Activated CD8-positive, alpha-beta memory T cell treated with anti-CD3 and anti-CD28 coated beads, Interleukin-2, amount 10 ng/mL, durations not matched to agents 7 days and 5 days (primary cell): ENCODE results near the gene STAP1. TPM values are rescaled to one million over a fixed set of nuclear protein-coding genes. Genes with fewer than 3 reads are reported as not detected.
"Not testable (repeated sequence)": the region's sequence is repeated elsewhere in the genome, so short reads cannot be mapped to it uniquely, and the experiment has no call there.

Experiments
- ATAC-seq: fragments of 150-1000 bp; cut with Tn5 transposase; one replicate; pipeline ENCODE4 v1.10.0; 2021; ENCODE audit warnings: moderate library complexity
- CTCF ChIA-PET: fragments of 350-600 bp; sonication (Branson Sonifier 250); formaldehyde crosslinking; loops from one replicate; lab custom pipeline; 2021; ENCODE audit warnings: antibody characterized with exemption; lab: Charles Lee
- DNase-seq: peaks from one replicate; pipeline ENCODE4 v3.0.0-alpha.2; 2020
- H3K27ac Mint-ChIP-seq: one replicate; pipeline ENCODE4 v1.8.0; 2021; ENCODE audit warnings: mild to moderate bottlenecking, mixed read lengths
- H3K27me3 Mint-ChIP-seq: one replicate; pipeline ENCODE4 v1.8.0; 2021; ENCODE audit warnings: mixed read lengths
- H3K36me3 Mint-ChIP-seq: one replicate; pipeline ENCODE4 v1.8.0; 2021; ENCODE audit warnings: mild to moderate bottlenecking, mixed read lengths
- H3K4me1 Mint-ChIP-seq: one replicate; pipeline ENCODE4 v1.8.0; 2021; ENCODE audit warnings: mixed read lengths
- H3K4me3 Mint-ChIP-seq: one replicate; pipeline ENCODE4 v1.8.0; 2021; ENCODE audit warnings: mild to moderate bottlenecking, moderate library complexity, mixed read lengths
- H3K9me3 Mint-ChIP-seq: one replicate; pipeline ENCODE4 v1.8.0; 2022; ENCODE audit warnings: low read depth, mixed read lengths
- total RNA-seq, 2 experiments: library from RNA; stranded (reverse); gene quantifications; one replicate each; pipeline ENCODE4 v1.2.3, GENCODE V29; 2021

Gene STAP1
- 10 to 100 TPM; 29.1 to 32.4 TPM for total RNA-seq

DNA sequence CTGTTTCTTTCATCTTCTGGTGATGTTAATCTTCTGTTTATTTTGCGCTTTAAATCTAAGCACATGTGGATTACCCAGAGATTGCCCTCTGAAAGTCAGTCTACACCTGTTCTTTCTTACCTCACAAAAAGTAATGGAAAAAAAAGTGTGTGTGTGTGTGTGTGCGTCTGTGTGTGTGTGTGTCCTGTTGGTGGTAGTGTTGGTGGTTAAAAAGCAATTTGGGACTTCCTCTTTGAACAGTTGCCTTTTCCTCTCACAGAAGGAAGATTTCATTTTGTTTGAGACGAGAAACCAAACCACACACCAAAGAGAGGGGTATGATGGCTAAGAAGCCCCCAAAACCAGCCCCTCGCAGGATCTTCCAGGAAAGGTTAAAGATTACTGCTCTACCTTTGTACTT, at the start of gene STAP1:
STAP1 (plus strand) TSS at position 235 of the 400 bp plus-strand sequence; CDS start at position 318, 83 bp downstream.
- peak within 1 kb of the TSS; percentile 91 for H3K27ac Mint-ChIP-seq
- no peaks in the 10 kb centered on the region for H3K9me3 Mint-ChIP-seq
- peaks cover 22% of the 10 kb centered on the region for H3K36me3 Mint-ChIP-seq
- peaks cover 33% of the 10 kb centered on the region for H3K4me1 Mint-ChIP-seq
- peak; percentile 60 for DNase-seq
- H3K27me3 Mint-ChIP-seq: no peaks in the 10 kb centered on the region
- H3K4me3 Mint-ChIP-seq: peak within 1 kb of the TSS; percentile 89
- CTCF ChIA-PET: interaction anchor here (0.9 kb wide), 1 partner anchor 142 kb away, joined by 4 read pairs; the partner anchor contains the start of gene UBA6
- peak; percentile 75 for ATAC-seq

- Mint-ChIP-seq H3K27ac (no peak overlapping the region), H3K27me3 (no peaks in the 10 kb centered on the region), H3K4me3 (no peak overlapping the region), H3K4me1 (peaks cover 5% of the 10 kb centered on the region), H3K9me3 (no peaks in the 10 kb centered on the region), H3K36me3 (peaks cover 57% of the 10 kb centered on the region)
- no peak for DNase-seq
- no peak for ATAC-seq
- CTCF ChIA-PET: no interaction called here
These were observed 46.0 kb upstream of the STAP1 start for GRCh38 chr4:67512501-67512900.

DNA sequence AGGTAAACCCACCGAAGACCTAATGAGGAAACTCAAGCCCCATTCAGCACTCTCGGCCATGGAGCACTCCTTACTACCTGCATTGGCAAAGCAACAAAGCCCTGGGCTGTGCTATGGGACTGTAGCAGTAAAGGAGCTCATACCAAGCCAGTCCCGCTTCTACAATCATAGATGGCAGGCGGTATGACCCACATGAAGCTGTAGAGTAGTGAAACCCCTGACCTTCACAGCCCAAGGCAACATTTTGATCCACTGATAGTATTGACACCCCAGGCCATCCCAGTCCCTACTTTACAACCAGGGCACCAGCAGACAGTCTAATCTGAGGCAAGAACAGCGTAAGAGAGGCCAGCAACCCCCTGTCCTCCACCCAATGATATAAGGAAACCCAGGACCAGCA, 38.4 kb upstream of the STAP1 start:
- no peak overlapping the region for H3K27ac Mint-ChIP-seq
- ATAC-seq (no peak), DNase-seq (no peak)
- CTCF ChIA-PET: no interaction called here
- peaks cover 60% of the 10 kb centered on the region for H3K36me3 Mint-ChIP-seq
- H3K9me3 Mint-ChIP-seq: peaks cover 3% of the 10 kb centered on the region
- H3K4me1 Mint-ChIP-seq: peaks cover 38% of the 10 kb centered on the region
- H3K27me3 Mint-ChIP-seq: no peaks in the 10 kb centered on the region
- H3K4me3 Mint-ChIP-seq: no peak overlapping the region

- ATAC-seq (peak; percentile 48), DNase-seq (no peak)
- Mint-ChIP-seq H3K4me1 (peaks cover 47% of the 10 kb centered on the region), H3K9me3 (peaks cover 3% of the 10 kb centered on the region), H3K27ac (no peak overlapping the region), H3K4me3 (no peak overlapping the region), H3K36me3 (peaks cover 66% of the 10 kb centered on the region), H3K27me3 (no peaks in the 10 kb centered on the region)
- CTCF ChIA-PET: no interaction called here
These were observed 37.0 kb upstream of the STAP1 start for GRCh38 chr4:67521506-67521905.

GRCh38 chr4:67522230-67522629, 36.3 kb upstream of the STAP1 start:
- Mint-ChIP-seq H3K4me1 (peaks cover 52% of the 10 kb centered on the region), H3K9me3 (peaks cover 3% of the 10 kb centered on the region), H3K4me3 (no peak overlapping the region), H3K27ac (peak overlapping the region; percentile 72), H3K36me3 (peaks cover 71% of the 10 kb centered on the region), H3K27me3 (no peaks in the 10 kb centered on the region)
- DNase-seq (no peak), ATAC-seq (no peak)
- CTCF ChIA-PET: no interaction called here

- H3K27me3 Mint-ChIP-seq: no peaks in the 10 kb centered on the region
- peaks cover 75% of the 10 kb centered on the region for H3K36me3 Mint-ChIP-seq
- peak overlapping the region; percentile 8 for H3K4me3 Mint-ChIP-seq
- peaks cover 3% of the 10 kb centered on the region for H3K9me3 Mint-ChIP-seq
- peak overlapping the region; percentile 89 for H3K27ac Mint-ChIP-seq
- H3K4me1 Mint-ChIP-seq: peaks cover 52% of the 10 kb centered on the region
- CTCF ChIA-PET: interaction anchor here (0.5 kb wide), 1 partner anchor 89 kb away, joined by 3 read pairs; no protein-coding TSS in a partner anchor
- DNase-seq: no peak
- peak; percentile 90 for ATAC-seq
These were observed 35.5 kb upstream of the STAP1 start for GRCh38 chr4:67522851-67523671.

DNA sequence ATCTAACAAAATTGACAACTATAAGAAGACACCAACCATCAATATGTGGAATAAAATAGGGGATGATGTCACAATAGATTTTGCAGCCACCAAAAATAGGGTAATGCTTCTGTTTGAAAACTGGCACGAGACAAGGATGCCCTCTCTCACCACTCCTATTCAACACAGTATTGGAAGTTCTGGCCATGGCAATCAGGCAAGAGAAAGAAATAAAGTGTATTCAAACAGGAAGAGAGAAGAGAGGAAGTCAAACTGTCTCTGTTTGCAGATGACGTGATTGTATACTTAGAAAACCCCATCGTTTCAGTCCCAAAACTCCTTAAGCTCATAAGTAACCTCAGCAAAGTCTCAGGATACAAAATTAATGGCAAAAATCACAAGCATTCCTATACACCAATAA, 34.4 kb upstream of the STAP1 start:
- H3K27me3 Mint-ChIP-seq, H3K4me3 Mint-ChIP-seq, H3K9me3 Mint-ChIP-seq, DNase-seq, ATAC-seq, CTCF ChIA-PET: not testable (repeated sequence)
- Mint-ChIP-seq H3K4me1 (peaks cover 52% of the 10 kb centered on the region), H3K27ac (peak overlapping the region; percentile 89), H3K36me3 (peaks cover 78% of the 10 kb centered on the region)

DNA sequence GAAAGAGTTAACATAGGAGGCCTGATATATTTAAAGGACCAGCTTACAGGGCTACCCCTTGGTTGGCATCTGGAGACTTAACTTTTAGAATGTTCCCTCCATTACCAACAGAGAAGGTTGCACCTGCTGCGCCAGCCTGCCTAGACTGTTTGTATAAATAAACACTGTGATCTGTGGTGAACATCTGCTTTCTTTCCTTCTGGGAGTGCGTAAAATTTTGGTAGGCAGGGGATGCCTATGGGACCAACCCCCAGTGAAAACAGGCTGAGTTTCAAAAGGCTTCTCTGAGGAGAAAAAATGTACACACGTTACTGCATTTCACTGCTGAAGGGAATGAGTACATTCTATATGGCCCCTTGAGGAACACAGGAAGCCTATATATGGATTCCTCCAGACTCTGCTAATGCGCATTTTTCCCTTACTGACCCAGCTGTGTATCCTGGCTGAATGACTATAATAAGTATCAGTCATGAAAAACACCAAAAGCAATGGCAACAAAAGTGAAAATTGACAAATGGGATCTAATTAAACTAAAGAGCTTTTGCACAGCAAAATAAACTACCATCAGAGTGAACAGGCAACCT, 27.1 kb upstream of the STAP1 start:
- Mint-ChIP-seq H3K36me3 (peaks cover 84% of the 10 kb centered on the region), H3K27me3 (no peaks in the 10 kb centered on the region), H3K4me1 (peaks cover 13% of the 10 kb centered on the region), H3K9me3 (peaks cover 7% of the 10 kb centered on the region), H3K4me3 (no peak overlapping the region), H3K27ac (no peak overlapping the region)
- DNase-seq (no peak), ATAC-seq (no peak)
- CTCF ChIA-PET: no interaction called here

DNA sequence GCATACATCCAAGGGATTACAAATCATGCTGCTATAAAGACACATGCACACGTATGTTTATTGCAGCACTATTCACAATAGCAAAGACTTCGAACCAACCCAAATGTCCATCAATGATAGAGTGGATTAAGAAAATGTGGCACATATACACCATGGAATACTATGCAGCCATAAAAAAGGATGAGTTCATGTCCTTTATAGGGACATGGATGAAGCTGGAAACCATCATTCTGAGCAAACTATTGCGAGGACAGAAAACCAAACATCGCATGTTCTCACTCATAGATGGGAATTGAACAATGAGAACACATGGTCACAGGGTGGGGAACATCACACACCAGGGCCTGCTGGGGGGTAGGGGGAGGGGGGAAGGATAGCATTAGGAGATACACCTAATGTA, 26.1 kb upstream of the STAP1 start:
- H3K4me1 Mint-ChIP-seq, H3K27ac Mint-ChIP-seq, H3K9me3 Mint-ChIP-seq, CTCF ChIA-PET, H3K4me3 Mint-ChIP-seq, H3K27me3 Mint-ChIP-seq, ATAC-seq, DNase-seq: not testable (repeated sequence)
- H3K36me3 Mint-ChIP-seq: peaks cover 78% of the 10 kb centered on the region

GRCh38 chr4:67533112-67533511, 25.4 kb upstream of the STAP1 start:
- DNase-seq (no peak), ATAC-seq (no peak)
- Mint-ChIP-seq H3K9me3 (peaks cover 7% of the 10 kb centered on the region), H3K36me3 (peaks cover 79% of the 10 kb centered on the region), H3K27ac (no peak overlapping the region), H3K4me3 (no peak overlapping the region), H3K4me1 (peaks cover 8% of the 10 kb centered on the region), H3K27me3 (no peaks in the 10 kb centered on the region)
- CTCF ChIA-PET: no interaction called here

- Mint-ChIP-seq H3K9me3 (peaks cover 7% of the 10 kb centered on the region), H3K27ac (no peak overlapping the region), H3K36me3 (peaks cover 83% of the 10 kb centered on the region), H3K4me1 (peaks cover 11% of the 10 kb centered on the region), H3K4me3 (no peak overlapping the region), H3K27me3 (no peaks in the 10 kb centered on the region)
- DNase-seq: no peak
- no peak for ATAC-seq
- CTCF ChIA-PET: interaction anchor here (1.8 kb wide), 1 partner anchor 9 kb away, joined by 5 read pairs; the partner anchor contains the start of gene CENPC
These were observed 23.2 kb upstream of the STAP1 start for GRCh38 chr4:67535280-67535840.

- Mint-ChIP-seq H3K4me3 (no peak overlapping the region), H3K36me3 (peaks cover 70% of the 10 kb centered on the region), H3K9me3 (no peaks in the 10 kb centered on the region), H3K27me3 (no peaks in the 10 kb centered on the region), H3K27ac (no peak overlapping the region), H3K4me1 (peaks cover 37% of the 10 kb centered on the region)
- CTCF ChIA-PET: interaction anchor here (0.9 to 1.5 kb wide), 5 partner anchors 10 to 634 kb away, joined by 3 read pairs; no protein-coding TSS in a partner anchor
- ATAC-seq (no peak), DNase-seq (no peak)
These were observed 18.7 kb upstream of the STAP1 start for GRCh38 chr4:67539830-67540229.

- CTCF ChIA-PET: no interaction called here
- Mint-ChIP-seq H3K9me3 (no peaks in the 10 kb centered on the region), H3K4me3 (no peak overlapping the region), H3K4me1 (peaks cover 38% of the 10 kb centered on the region), H3K27me3 (no peaks in the 10 kb centered on the region), H3K36me3 (peaks cover 55% of the 10 kb centered on the region), H3K27ac (no peak overlapping the region)
- DNase-seq (no peak), ATAC-seq (no peak)
These were observed 16.5 kb upstream of the STAP1 start for GRCh38 chr4:67542076-67542475.
